MV-4-11 (cell line): ENCODE data around the gene NISCH.

Source experiments
- DNase-seq: peaks from one replicate; lab custom pipeline; 2025; lab: John Stamatoyannopoulos, UW

The NISCH gene

GRCh38 chr3:52455283-52456168 lies at the start of gene NISCH:
NISCH (plus strand) TSS chr3:52455604; CDS start chr3:52455642, 38 bp downstream.
- DNase-seq, result peak; percentile 53

GRCh38 chr3:52406231-52406661 lies 49.2 kb upstream of the NISCH start:
- DNase-seq, result no peak

GRCh38 chr3:52406791-52407510 lies 48.5 kb upstream of the NISCH start:
- no peak for DNase-seq

DNA sequence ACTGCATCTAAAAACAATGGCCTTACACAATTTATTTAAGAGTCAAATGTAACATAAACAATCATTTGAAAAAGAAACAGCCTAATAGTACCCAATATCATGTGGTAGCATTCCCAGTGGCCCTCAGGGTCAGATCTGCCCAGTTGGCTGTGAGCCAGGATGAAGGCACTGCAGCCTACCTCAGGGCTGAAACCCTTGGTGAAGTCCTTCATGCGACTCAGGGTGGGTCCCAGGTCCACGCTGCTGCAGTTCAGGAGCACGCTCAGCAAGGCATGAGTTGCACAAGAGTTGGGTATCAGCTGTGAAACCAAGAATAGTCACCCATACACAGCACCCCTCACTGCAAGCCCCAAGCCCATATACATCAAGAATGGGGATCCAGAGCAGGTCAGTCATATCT lies 47.6 kb upstream of the NISCH start:
- DNase-seq, result no peak

DNA sequence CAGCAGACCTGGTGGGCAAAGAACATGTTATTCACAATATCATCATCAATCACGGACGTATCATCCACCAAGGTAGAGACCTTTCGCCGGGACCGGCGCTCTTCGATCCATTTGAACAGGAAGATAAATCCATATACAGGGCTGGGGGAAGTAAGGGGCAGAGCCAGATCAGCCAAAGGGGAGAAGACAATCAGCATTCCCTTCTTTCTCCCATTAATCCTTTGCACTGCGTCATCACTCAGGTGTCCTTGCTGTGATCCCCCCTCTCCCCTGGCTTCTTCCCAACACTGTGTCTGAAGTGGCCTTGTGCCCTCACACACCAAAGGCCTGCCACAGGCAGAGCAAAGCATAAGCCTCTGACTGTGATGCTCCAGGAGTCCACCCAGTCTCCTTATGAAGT lies 46.9 kb upstream of the NISCH start:
- DNase-seq, result no peak

- DNase-seq, result peak; percentile 71
These were observed 39.6 kb upstream of the NISCH start for GRCh38 chr3:52415800-52416199.

DNA sequence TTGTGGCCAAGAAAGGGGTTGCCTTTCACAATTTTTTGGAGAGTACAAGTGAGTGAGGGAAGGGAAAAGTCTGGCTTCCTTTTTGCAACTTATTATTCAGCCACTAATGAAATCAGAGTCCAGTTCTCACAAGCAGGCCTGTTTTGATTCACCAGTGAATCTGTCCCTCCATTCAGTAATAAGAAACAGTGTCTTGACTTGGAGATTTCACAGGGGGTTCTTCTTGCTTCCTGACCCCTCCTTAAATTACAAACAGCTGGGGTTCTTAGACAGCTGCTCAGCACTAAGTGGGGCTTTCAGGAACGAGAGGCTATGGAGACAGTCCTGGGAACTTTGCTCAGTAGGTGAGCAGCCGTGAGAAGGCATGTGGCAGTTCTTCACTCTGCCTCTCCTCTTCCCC lies 35.0 kb upstream of the NISCH start:
- no peak for DNase-seq

GRCh38 chr3:52422669-52423068 lies 32.7 kb upstream of the NISCH start:
- no peak for DNase-seq

GRCh38 chr3:52423173-52423572 lies 32.2 kb upstream of the NISCH start:
- DNase-seq, result no peak

- DNase-seq, result peak; percentile 72
These were observed 27.0 kb upstream of the NISCH start for GRCh38 chr3:52428151-52429005.

- DNase-seq, result no peak
These were observed 26.4 kb upstream of the NISCH start for GRCh38 chr3:52429031-52429430.

DNA sequence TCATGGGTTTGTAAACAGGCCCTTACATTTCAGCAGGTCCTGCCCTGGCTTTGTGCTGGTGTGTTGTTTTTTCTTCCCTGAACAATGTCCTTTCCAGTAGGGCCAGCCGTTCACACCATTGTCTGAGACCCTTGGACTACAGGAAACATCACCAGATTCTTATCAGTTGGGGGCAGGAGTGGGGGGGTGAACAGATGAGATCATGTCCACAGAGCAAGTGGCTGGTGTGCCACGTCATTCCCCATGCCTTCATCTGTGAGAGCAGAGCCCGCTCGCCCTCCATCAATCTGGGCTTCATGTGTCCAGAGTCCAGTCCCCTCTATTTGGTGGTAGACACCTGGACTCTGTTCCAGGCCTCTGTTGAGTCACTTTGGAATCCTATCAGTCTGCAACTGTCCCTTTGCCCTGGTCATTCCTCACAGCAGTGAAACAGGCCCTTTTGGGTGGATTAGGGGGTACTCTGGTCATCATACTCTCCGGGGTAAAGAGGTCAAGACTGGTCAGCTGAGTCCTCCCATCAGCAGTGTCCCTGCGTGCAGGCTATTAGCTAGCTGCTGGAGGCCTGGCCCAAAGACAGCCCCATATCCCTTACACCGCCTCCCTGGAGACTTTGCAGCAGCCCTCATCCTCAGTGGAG lies 25.5 kb upstream of the NISCH start:
- DNase-seq, result no peak

DNA sequence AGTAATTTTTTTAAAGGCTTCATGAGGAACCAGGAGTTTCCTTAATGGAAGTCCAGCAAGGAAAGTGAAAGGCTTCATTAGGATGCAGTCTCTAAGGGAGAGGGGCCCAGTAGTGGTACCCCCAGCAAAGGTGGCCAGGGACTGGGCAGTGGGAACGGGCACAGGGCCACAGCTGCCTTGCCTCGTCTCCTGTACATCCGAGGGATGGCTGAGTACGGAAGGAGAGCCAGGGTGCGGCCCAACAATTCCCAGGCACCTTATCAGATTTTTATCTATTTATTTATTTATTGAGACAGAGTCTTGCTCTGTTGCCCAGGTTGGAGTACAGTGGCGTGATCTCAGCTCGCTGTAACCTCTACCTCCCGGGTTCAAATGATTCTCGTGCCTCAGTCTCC lies 25.0 kb upstream of the NISCH start:
- DNase-seq, result no peak

DNA sequence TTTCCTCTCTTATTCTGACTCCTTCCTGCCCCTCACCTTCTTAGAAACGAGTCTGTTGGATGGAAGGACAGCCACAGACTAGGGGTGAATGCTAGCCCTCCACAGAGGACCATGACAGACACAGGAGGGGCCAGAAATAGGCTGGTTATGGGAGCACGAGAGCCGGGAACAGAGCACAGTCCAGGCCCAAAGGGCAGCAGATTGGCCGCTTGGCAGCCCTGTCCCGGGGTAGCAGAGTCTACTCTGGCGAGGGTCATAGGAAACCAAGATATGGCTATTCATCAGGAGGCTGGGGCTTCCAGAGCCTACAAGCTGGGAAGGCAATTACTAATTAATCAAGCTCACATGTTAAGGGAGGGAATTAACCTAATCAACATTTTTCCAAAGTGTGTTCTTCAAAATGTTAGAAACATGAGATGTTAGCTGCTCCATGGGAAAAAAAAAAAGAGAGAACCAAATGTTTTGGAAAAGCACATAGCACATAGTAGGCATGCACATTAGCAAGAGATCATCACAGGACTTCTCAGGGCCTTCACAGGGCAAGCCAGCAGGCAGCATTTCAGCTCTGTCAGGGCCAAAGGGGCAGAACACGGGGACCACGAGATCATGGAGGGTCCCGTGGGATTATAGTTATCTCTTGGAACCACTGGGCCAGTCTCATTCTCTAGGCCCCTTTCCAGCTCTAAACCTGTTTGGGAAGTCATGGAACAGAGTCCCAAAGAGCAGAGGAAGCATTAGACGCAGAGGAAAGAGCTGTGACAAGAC lies 23.8 kb upstream of the NISCH start:
- no peak for DNase-seq

- no peak for DNase-seq
These were observed 23.2 kb upstream of the NISCH start for GRCh38 chr3:52432225-52432624.

DNA sequence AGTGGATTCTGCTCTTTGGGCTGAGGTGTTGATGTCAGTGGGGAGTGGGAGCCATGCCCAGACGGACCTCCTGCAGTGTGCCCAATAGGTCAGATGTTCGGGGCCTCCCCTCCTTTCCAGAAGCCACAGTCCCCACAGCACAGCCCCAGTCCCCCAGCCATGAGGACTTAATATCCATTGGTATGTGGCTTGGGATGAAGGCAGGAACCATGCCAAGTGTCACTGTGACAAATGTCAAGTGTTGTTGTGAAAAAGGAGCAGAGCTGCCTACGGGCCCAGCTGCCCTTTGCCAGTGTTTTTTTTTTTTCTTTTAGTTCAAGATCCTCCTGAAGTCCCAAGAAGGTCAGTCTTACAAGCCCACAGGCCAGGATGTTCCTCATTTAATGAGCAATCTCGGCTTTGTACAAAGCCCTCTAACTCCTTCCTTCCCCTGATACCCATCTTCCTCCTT lies 22.7 kb upstream of the NISCH start:
- DNase-seq, result peak; percentile 42

- DNase-seq, result no peak
These were observed 21.9 kb upstream of the NISCH start for GRCh38 chr3:52433328-52433995.

- DNase-seq, result no peak
These were observed 21.4 kb upstream of the NISCH start for GRCh38 chr3:52433996-52434479.

DNA sequence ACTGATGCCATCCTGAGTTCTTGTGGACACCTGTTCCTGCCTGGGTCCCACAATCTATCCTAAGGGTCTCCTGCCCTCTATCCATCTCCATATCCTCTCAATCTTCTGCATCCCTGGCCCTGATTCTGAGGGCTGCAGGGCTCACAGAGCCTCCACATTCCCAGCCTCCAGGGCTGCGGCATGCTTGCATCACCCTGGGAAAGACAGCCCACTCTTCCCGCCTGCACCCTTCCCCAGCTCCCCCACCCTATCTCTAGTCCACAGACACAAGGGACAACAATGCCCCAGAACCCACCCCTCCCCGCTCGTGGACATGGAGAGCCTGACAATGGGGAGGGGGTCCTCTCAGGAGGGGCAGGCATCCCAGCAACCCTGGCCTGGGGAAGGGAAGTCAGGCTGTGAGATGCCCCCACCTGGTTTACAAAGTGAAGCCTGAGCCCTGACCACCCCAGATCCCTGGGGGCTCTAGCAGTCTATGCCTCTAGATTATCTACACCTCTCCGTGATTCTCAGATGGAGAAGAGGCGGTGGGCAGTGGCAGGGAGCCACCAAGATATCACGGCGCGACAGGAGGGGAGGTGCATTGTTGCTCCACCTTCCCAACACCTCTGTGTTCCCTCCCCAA lies 20.8 kb upstream of the NISCH start:
- no peak for DNase-seq
